ENCODE measurements around the gene DTNA.

Gene DTNA

DNA sequence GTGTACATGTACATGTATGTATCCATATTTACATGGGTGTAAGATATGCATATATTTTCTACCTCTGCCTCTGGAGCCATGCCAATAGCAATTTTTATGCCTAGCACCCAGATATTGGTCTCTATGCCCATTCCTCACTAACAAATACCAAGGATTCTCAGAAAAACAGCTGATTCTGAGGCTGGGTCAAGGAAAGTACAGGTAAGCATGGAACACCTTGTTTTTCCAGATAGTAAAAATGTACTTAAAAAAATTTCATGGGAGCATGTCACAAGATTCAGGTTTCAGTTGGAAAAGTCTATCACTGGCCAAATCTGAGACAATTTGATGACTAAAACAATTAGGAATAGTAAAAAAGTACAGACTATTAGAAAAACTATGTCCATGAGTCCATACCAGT lies 216.6 kb downstream of the DTNA start:
- no peak for TF ChIP-seq CEBPB (IDR thresholded peaks at IDR 0.05)
- TF ChIP-seq EGR1 (IDR thresholded peaks at IDR 0.05): no peak
- TF ChIP-seq TAF1 (IDR thresholded peaks at IDR 0.05; ENCODE audit: low read depth): no peak
- TF ChIP-seq YY1 (IDR thresholded peaks at IDR 0.05; ENCODE audit: low read depth): no peak
- TF ChIP-seq, protein P1, sequence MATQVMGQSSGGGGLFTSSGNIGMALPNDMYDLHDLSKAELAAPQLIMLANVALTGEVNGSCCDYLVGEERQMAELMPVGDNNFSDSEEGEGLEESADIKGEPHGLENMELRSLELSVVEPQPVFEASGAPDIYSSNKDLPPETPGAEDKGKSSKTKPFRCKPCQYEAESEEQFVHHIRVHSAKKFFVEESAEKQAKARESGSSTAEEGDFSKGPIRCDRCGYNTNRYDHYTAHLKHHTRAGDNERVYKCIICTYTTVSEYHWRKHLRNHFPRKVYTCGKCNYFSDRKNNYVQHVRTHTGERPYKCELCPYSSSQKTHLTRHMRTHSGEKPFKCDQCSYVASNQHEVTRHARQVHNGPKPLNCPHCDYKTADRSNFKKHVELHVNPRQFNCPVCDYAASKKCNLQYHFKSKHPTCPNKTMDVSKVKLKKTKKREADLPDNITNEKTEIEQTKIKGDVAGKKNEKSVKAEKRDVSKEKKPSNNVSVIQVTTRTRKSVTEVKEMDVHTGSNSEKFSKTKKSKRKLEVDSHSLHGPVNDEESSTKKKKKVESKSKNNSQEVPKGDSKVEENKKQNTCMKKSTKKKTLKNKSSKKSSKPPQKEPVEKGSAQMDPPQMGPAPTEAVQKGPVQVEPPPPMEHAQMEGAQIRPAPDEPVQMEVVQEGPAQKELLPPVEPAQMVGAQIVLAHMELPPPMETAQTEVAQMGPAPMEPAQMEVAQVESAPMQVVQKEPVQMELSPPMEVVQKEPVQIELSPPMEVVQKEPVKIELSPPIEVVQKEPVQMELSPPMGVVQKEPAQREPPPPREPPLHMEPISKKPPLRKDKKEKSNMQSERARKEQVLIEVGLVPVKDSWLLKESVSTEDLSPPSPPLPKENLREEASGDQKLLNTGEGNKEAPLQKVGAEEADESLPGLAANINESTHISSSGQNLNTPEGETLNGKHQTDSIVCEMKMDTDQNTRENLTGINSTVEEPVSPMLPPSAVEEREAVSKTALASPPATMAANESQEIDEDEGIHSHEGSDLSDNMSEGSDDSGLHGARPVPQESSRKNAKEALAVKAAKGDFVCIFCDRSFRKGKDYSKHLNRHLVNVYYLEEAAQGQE (IDR thresholded peaks at IDR 0.05; ENCODE audit: low read depth): no peak

DNA sequence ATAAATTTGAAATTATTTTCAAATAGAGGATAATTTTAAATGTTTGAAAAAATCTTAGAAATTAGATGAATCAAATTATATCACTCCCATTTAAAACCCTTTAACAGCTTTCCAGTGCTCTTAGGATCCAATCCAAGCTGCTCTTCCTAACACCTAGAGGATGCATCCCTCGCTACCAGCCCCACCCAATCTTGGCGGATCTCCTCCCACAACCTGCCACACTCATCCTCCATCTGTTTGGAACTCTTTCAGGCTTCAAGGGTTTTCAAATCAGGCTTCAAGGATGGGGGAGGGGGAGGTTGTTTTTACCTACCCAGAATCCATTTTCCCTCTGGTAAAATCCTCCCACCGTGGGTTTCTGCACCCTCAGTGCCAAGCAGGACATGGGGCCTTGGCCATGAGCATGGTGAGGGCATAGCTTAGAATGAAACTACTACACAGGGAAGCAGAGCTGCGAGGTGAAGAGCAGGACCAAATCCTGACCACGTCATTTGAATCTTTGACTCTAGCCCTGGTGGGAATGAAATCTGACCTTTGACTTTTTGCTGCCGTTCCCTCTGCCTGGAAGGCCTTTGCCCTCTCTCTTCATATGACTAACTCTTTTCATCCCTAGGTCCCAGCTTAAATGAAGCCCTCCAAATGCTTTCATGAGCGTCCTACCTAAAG lies 218.1 kb downstream of the DTNA start:
- TF ChIP-seq YY1 (IDR thresholded peaks at IDR 0.05; ENCODE audit: low read depth) (no peak), EP300 (IDR thresholded peaks at IDR 0.05; ENCODE audit: borderline replicate concordance) (no peak), FOXM1 (IDR thresholded peaks at IDR 0.05; ENCODE audit: borderline replicate concordance, low read depth) (no peak), TEAD4 (IDR thresholded peaks at IDR 0.05) (no peak), NFIC (IDR thresholded peaks at IDR 0.05) (no peak), CEBPB (IDR thresholded peaks at IDR 0.05) (no peak), RAD21 (IDR thresholded peaks at IDR 0.05; ENCODE audit: low read depth) (no peak), TCF12 (IDR thresholded peaks at IDR 0.05; ENCODE audit: low read depth) (no peak), ZBTB7A (IDR thresholded peaks at IDR 0.05; ENCODE audit: low read depth) (no peak), CREB1 (IDR thresholded peaks at IDR 0.05; ENCODE audit: low read depth) (no peak), MAX (IDR thresholded peaks at IDR 0.05) (no peak), EGR1 (IDR thresholded peaks at IDR 0.05) (no peak)
- TF ChIP-seq, protein P1 (IDR thresholded peaks at IDR 0.05; ENCODE audit: low read depth): no peak
- TF ChIP-seq, protein P2, sequence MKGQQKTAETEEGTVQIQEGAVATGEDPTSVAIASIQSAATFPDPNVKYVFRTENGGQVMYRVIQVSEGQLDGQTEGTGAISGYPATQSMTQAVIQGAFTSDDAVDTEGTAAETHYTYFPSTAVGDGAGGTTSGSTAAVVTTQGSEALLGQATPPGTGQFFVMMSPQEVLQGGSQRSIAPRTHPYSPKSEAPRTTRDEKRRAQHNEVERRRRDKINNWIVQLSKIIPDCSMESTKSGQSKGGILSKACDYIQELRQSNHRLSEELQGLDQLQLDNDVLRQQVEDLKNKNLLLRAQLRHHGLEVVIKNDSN (IDR thresholded peaks at IDR 0.05): no peak

DNA sequence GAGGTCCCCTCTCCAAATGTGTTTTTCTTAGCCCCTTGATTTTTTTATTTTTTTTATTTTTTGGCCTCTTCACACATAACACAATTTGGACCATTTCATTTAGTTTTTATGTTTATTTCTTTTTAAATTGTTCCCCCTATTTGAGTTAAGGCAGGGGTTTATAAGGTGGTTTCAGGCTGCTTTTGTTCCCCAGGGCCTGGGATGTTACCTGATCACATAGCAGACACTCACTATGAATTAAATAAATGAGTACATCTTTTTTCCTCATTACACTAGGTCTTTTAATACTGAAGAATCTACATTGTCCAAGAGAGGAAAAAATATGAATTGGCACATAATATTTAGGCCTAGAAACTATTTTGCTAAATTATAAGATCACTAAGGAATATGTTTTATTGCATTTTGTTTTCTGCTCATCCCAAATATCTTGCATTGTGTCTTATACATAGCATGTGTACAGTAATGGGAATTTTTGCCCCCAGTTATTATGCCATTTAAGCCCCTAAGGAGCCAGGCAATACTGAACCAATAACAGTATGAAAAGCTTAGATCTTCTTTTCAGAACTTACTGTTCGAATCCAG lies 218.7 kb downstream of the DTNA start:
- TF ChIP-seq CREB1 (IDR thresholded peaks at IDR 0.05; ENCODE audit: low read depth): no peak
- no peak for TF ChIP-seq NFIC (IDR thresholded peaks at IDR 0.05)
- no peak for TF ChIP-seq TAF1 (IDR thresholded peaks at IDR 0.05; ENCODE audit: low read depth)
- TF ChIP-seq TEAD4 (IDR thresholded peaks at IDR 0.05): no peak
- TF ChIP-seq, protein P1 (IDR thresholded peaks at IDR 0.05; ENCODE audit: low read depth): no peak
- no peak for TF ChIP-seq FOXM1 (IDR thresholded peaks at IDR 0.05; ENCODE audit: borderline replicate concordance, low read depth)

DNA sequence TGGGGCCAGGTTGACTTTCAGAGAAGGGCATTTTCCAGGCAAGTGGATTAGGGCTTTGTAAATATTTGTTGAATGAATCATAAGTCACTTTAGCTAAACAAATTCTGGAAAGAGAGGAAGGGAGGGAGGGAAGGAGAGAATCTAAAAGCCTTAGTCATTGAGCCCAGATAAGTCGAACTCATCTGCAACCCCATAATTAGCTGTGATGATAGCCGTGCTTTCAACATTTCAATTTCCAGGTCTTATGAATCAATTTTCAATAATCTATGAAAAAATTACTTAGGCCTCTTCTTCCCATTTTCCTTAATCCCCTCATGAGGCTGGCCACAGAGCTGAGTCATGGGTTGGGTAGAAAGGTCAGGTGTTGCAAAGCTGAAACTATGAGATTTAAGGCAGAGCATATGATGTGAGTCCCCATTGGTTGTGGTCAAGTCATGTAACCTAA lies 219.3 kb downstream of the DTNA start:
- TF ChIP-seq FOXM1 (IDR thresholded peaks at IDR 0.05; ENCODE audit: borderline replicate concordance, low read depth): no peak
- TF ChIP-seq MAX (IDR thresholded peaks at IDR 0.05): no peak
- TF ChIP-seq TAF1 (IDR thresholded peaks at IDR 0.05; ENCODE audit: low read depth): no peak
- TF ChIP-seq RAD21 (IDR thresholded peaks at IDR 0.05; ENCODE audit: low read depth): no peak
- no peak for TF ChIP-seq ZBTB7A (IDR thresholded peaks at IDR 0.05; ENCODE audit: low read depth)
- TF ChIP-seq YY1 (IDR thresholded peaks at IDR 0.05; ENCODE audit: low read depth): no peak
- TF ChIP-seq, protein P1 (IDR thresholded peaks at IDR 0.05; ENCODE audit: low read depth): no peak
- no peak for TF ChIP-seq CEBPB (IDR thresholded peaks at IDR 0.05)
- no peak for TF ChIP-seq EP300 (IDR thresholded peaks at IDR 0.05; ENCODE audit: borderline replicate concordance)
- TF ChIP-seq NFIC (IDR thresholded peaks at IDR 0.05): no peak
- TF ChIP-seq EGR1 (IDR thresholded peaks at IDR 0.05): no peak
- TF ChIP-seq TCF12 (IDR thresholded peaks at IDR 0.05; ENCODE audit: low read depth): no peak
